Thyroid gland (tissue), 4 donors: ENCODE data around the gene MYO1E.

Experiments
- POLR2A ChIP-seq, 2 donors: fragments of 450-650 bp; IDR thresholded peaks; one replicate each; pipeline ENCODE4 v1.6.1; 2017; ENCODE audit warnings: antibody characterized with exemption in 2 of 2, mild to moderate bottlenecking in 2 of 2, moderate library complexity in 1 of 2
- TF ChIP-seq, protein P1 (sequence below), 6 experiments: fragments of 200-600 bp in 3 of 6; fragments of 450-650 bp in 3 of 6; sonication (generic) in 3 of 6; IDR thresholded peaks; one replicate each; pipeline ENCODE4 v1.5.1; 2016 to 2019; ENCODE audit warnings: antibody characterized with exemption in 6 of 6, mild to moderate bottlenecking in 2 of 6, inconsistent platforms in 1 of 6, moderate library complexity in 1 of 6

DNA sequence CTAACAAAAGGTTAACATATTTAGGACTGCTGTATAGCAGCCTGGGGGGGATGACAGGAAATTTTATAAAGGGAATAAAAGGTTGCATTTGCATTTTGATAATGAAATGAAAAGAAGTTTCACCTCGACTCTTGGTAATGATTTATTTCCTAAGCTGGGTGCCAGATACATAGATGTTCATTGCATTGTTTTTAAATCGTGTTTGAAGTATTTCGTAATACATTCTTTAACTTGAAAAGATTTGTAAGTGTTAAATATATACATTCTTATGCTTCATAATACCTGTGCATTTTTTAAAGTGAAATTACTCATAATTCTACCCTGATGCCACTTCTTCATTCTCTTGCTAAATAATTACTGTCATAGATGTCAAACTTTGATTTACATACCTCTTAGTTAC, 143.2 kb downstream of the MYO1E start:
- TF ChIP-seq, protein P1, sequence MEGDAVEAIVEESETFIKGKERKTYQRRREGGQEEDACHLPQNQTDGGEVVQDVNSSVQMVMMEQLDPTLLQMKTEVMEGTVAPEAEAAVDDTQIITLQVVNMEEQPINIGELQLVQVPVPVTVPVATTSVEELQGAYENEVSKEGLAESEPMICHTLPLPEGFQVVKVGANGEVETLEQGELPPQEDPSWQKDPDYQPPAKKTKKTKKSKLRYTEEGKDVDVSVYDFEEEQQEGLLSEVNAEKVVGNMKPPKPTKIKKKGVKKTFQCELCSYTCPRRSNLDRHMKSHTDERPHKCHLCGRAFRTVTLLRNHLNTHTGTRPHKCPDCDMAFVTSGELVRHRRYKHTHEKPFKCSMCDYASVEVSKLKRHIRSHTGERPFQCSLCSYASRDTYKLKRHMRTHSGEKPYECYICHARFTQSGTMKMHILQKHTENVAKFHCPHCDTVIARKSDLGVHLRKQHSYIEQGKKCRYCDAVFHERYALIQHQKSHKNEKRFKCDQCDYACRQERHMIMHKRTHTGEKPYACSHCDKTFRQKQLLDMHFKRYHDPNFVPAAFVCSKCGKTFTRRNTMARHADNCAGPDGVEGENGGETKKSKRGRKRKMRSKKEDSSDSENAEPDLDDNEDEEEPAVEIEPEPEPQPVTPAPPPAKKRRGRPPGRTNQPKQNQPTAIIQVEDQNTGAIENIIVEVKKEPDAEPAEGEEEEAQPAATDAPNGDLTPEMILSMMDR (IDR thresholded peaks at IDR 0.05) = no peak
- no peak for TF ChIP-seq POLR2A (IDR thresholded peaks at IDR 0.05)
